Right cardiac atrium (tissue), 5 donors: Measurements from ENCODE around the gene TEAD3. TPM values are rescaled to one million over a fixed set of nuclear protein-coding genes. Genes with fewer than 3 reads are reported as not detected.
"Not testable (repeated sequence)": the region's sequence is repeated elsewhere in the genome, so short reads cannot be mapped to it uniquely, and the experiment has no call there.

ENCODE experiments used
- ATAC-seq, 2 donors: fragments of 200-7000 bp; cut with Tn5 transposase; one replicate each; pipeline versions ENCODE4 v1.8.0 to v1.9.1; 2020; ENCODE audit warnings: moderate library complexity in 2 of 2, mild to moderate bottlenecking in 1 of 2
- DNase-seq, 3 donors: peaks; one replicate each; pipeline ENCODE4 v3.0.0-alpha.2; 2020
- H3K27ac ChIP-seq: one replicate; pipeline ENCODE4 v1.5.1; 2013; ENCODE audit warnings: mild to moderate bottlenecking, low read length, control low read depth, moderate library complexity
- H3K27me3 ChIP-seq: one replicate; pipeline ENCODE4 v1.6.1; 2013; ENCODE audit not compliant: control insufficient read depth, insufficient read depth
- H3K4me1 ChIP-seq: one replicate; pipeline ENCODE4 v1.6.1; 2013; ENCODE audit warnings: low read length; ENCODE audit not compliant: control insufficient read depth, insufficient read depth
- H3K4me3 ChIP-seq: one replicate; pipeline ENCODE4 v1.5.1; 2013; ENCODE audit warnings: low read length, control low read depth
- H3K9me3 ChIP-seq: one replicate; pipeline ENCODE4 v1.6.1; 2013; ENCODE audit warnings: low read length; ENCODE audit not compliant: control insufficient read depth
- WGBS: extraction: QIAGEN DNeasy Blood & Tissue Kit; methylation state at CpG from one replicate; pipeline ENCODE4 v1.1.7; 2013; 5-methylcytosine and 5-hydroxymethylcytosine counted together
- intact Hi-C, 4 donors: fragments of 100-400 bp; cut with DNase I; formaldehyde crosslinking; loops; one replicate each; pipeline versions ENCODE4 v1.11.0 to v1.14.0; 2022 to 2023
- polyA plus RNA-seq: library from polyadenylated mRNA; stranded (reverse); fragments of 200-250 nt; gene quantifications from one replicate; pipeline ENCODE4 v1.2.3, GENCODE V29; 2013
- total RNA-seq, 4 donors: library from RNA; stranded (reverse); fragmentation: NEBNext Ultra II Directional; extraction: Animal tissue kit (Norgen Biotek cat#: 25700); gene quantifications; one replicate each; pipeline ENCODE4 v1.2.1, GENCODE V29; 2021
- donor health status: healthy with polysubstance abuse.
- donor health status: DM: no; HTN: yes; CAD: no.
- donor health status: DM: no; HTN: no; CAD: no.
- donor health status: DM: no; HTN: yes; CAD: no; lungs with severe emphysema.
- donor health status: DM: yes; HTN: yes; CAD: no.

The TEAD3 gene
- total and polyA plus RNA-seq, 5 donors, result 27.0 to 50.1 (median 37.6) TPM

GRCh38 chr6:35522660-35523658 lies 26.1 kb upstream of the TEAD3 start:
- Histone ChIP-seq H3K4me3 (no peak overlapping the region), H3K27ac (no peak overlapping the region), H3K4me1 (no peaks in the 10 kb centered on the region), H3K9me3 (no peaks in the 10 kb centered on the region), H3K27me3 (no peaks in the 10 kb centered on the region)
- intact Hi-C loops, result loop anchor here (1.0 to 5.0 kb wide), 4 partner anchors 214 to 234 kb away; partner anchors contain the start of gene ARMC12 (in 4 of the 4)
- peak; percentile 74 to 89 (median 87) for DNase-seq
- 30% methylated on average over 32 of the region's 32 CpGs for WGBS
- peak; percentile 87 to 92 for ATAC-seq

GRCh38 chr6:35522151-35522550 lies 25.3 kb upstream of the TEAD3 start:
- intact Hi-C loops, result loop anchor here (1.0 to 5.0 kb wide), 4 partner anchors 215 to 235 kb away; partner anchors contain the start of gene ARMC12 (in 4 of the 4)
- no peak for DNase-seq
- ATAC-seq, result no peak
- H3K4me3 ChIP-seq, result no peak overlapping the region
- no peak overlapping the region for H3K27ac ChIP-seq
- H3K9me3 ChIP-seq, result no peaks in the 10 kb centered on the region
- H3K4me1 ChIP-seq, result no peaks in the 10 kb centered on the region
- 73% methylated on average over 12 of the region's 12 CpGs for WGBS
- no peaks in the 10 kb centered on the region for H3K27me3 ChIP-seq

- H3K4me3 ChIP-seq, result no peak overlapping the region
- DNase-seq (no peak), ATAC-seq (no peak)
- no peaks in the 10 kb centered on the region for H3K9me3 ChIP-seq
- no peak overlapping the region for H3K27ac ChIP-seq
- H3K4me1 ChIP-seq, result no peaks in the 10 kb centered on the region
- no peaks in the 10 kb centered on the region for H3K27me3 ChIP-seq
- intact Hi-C loops, result loop anchor here in 1 of 4 donors (5.0 kb wide), 2 partner anchors 216 to 236 kb away; partner anchors contain the start of gene ARMC12
- 84% methylated on average over 4 of the region's 4 CpGs for WGBS
Measured at GRCh38 chr6:35521235-35521634, 24.4 kb upstream of the TEAD3 start.

GRCh38 chr6:35519313-35520015 lies 22.6 kb upstream of the TEAD3 start:
- Histone ChIP-seq H3K27me3 (no peaks in the 10 kb centered on the region), H3K27ac (no peak overlapping the region), H3K9me3 (no peaks in the 10 kb centered on the region), H3K4me1 (no peaks in the 10 kb centered on the region), H3K4me3 (no peak overlapping the region)
- intact Hi-C loops, result loop anchor here in 1 of 4 donors (5.0 kb wide), 2 partner anchors 218 to 238 kb away; partner anchors contain the start of gene ARMC12
- DNase-seq (no peak), ATAC-seq (no peak)
- 85% methylated on average over 9 of the region's 9 CpGs for WGBS

GRCh38 chr6:35518566-35519312 lies 21.9 kb upstream of the TEAD3 start:
- intact Hi-C loops, result no loop called here
- H3K27me3 ChIP-seq, result no peaks in the 10 kb centered on the region
- H3K4me1 ChIP-seq, result no peaks in the 10 kb centered on the region
- H3K4me3 ChIP-seq, result no peak overlapping the region
- H3K27ac ChIP-seq, result no peak overlapping the region
- ATAC-seq (no peak), DNase-seq (no peak)
- WGBS, result 93% methylated on average over 6 of the region's 6 CpGs
- H3K9me3 ChIP-seq, result no peaks in the 10 kb centered on the region

GRCh38 chr6:35517978-35518377 lies 21.1 kb upstream of the TEAD3 start:
- intact Hi-C loops, ATAC-seq: not testable (repeated sequence)

GRCh38 chr6:35516712-35517111 lies 19.8 kb upstream of the TEAD3 start:
- no peak overlapping the region for H3K4me3 ChIP-seq
- H3K4me1 ChIP-seq, result no peaks in the 10 kb centered on the region
- ATAC-seq (no peak), DNase-seq (no peak)
- no peaks in the 10 kb centered on the region for H3K9me3 ChIP-seq
- no peaks in the 10 kb centered on the region for H3K27me3 ChIP-seq
- no peak overlapping the region for H3K27ac ChIP-seq
- intact Hi-C loops, result no loop called here
- WGBS, result 78% methylated on average over 6 of the region's 6 CpGs

More at GRCh38 chr6:35517978-35518377, 21.1 kb upstream of the TEAD3 start:
- WGBS, result 80% methylated on average over 7 of the region's 7 CpGs
- H3K27ac ChIP-seq, DNase-seq, H3K4me3 ChIP-seq, H3K27me3 ChIP-seq, H3K9me3 ChIP-seq, H3K4me1 ChIP-seq: not testable (repeated sequence)

GRCh38 chr6:35515939-35516338 lies 19.1 kb upstream of the TEAD3 start:
- H3K27ac ChIP-seq, H3K4me1 ChIP-seq, H3K27me3 ChIP-seq, H3K4me3 ChIP-seq, H3K9me3 ChIP-seq, intact Hi-C loops, DNase-seq, ATAC-seq: not testable (repeated sequence)
- 81% methylated on average over 6 of the region's 6 CpGs for WGBS

GRCh38 chr6:35514587-35514986 lies 17.7 kb upstream of the TEAD3 start:
- DNase-seq (no peak), ATAC-seq (no peak)
- H3K4me1 ChIP-seq, result no peaks in the 10 kb centered on the region
- H3K27ac ChIP-seq, result no peak overlapping the region
- 83% methylated on average over 4 of the region's 4 CpGs for WGBS
- intact Hi-C loops, result no loop called here
- no peaks in the 10 kb centered on the region for H3K27me3 ChIP-seq
- H3K4me3 ChIP-seq, result no peak overlapping the region
- no peaks in the 10 kb centered on the region for H3K9me3 ChIP-seq

- Histone ChIP-seq H3K27ac (no peak within 1 kb of the TSS), H3K4me3 (peak within 1 kb of the TSS; percentile 43), H3K9me3 (no peaks in the 10 kb centered on the region), H3K4me1 (no peaks in the 10 kb centered on the region), H3K27me3 (no peaks in the 10 kb centered on the region)
- intact Hi-C loops, result no loop called here
- no peak for DNase-seq
- WGBS, result 85% methylated on average over 10 of the region's 10 CpGs
- no peak for ATAC-seq
Measured at GRCh38 chr6:35512740-35513139, 15.9 kb upstream of the TEAD3 start, which contains the start of gene TULP1. Gene TULP1, minus strand, starts transcription at chr6:35512896. Its CDS starts 38 bp downstream, at chr6:35512858.
